ENCODE measurements around the gene SMAD3. TPM values are rescaled to one million over a fixed set of nuclear protein-coding genes. Genes with fewer than 3 reads are reported as not detected.

Gene SMAD3
- total and polyA plus RNA-seq, 2 of the 8 experiments (the other 6 are each of a cell fraction or from before 2014, with no cell fraction given), result 10.1 to 12.4 TPM

GRCh38 chr15:67168694-67169093 is 103.3 kb downstream of the SMAD3 start (continued):
- TF ChIP-seq SIN3A (conservative IDR thresholded peaks at IDR 0.05 in 1 of 2, IDR thresholded peaks at IDR 0.05 in 1 of 2; ENCODE audit: low read depth in 1 of 2, low read length in 2 of 2), result no peak
- TF ChIP-seq, protein P1, sequence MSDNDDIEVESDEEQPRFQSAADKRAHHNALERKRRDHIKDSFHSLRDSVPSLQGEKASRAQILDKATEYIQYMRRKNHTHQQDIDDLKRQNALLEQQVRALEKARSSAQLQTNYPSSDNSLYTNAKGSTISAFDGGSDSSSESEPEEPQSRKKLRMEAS (IDR thresholded peaks at IDR 0.05), result no peak
- no peak for TF ChIP-seq ATF3 (IDR thresholded peaks at IDR 0.05; ENCODE audit: insufficient read depth, low read depth, low read length)
- TF ChIP-seq, protein P2, sequence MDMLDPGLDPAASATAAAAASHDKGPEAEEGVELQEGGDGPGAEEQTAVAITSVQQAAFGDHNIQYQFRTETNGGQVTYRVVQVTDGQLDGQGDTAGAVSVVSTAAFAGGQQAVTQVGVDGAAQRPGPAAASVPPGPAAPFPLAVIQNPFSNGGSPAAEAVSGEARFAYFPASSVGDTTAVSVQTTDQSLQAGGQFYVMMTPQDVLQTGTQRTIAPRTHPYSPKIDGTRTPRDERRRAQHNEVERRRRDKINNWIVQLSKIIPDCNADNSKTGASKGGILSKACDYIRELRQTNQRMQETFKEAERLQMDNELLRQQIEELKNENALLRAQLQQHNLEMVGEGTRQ (IDR thresholded peaks at IDR 0.05; ENCODE audit: low read length), result no peak
- no peak for TF ChIP-seq TAF7 (optimal IDR thresholded peaks at IDR 0.05; ENCODE audit: borderline replicate concordance, low read depth, low read length)
- TF ChIP-seq RXRA (IDR thresholded peaks at IDR 0.05; ENCODE audit: insufficient read depth, low read depth, low read length), result no peak
- no peak for TF ChIP-seq PHF8 (conservative IDR thresholded peaks at IDR 0.05; ENCODE audit: low read depth, low read length)
- no peak for TF ChIP-seq POLR2A (IDR thresholded peaks at IDR 0.05; ENCODE audit: control extremely low read depth in 1 of 2, low read depth in 2 of 2, low read length in 2 of 2)

Measured in H1 (cell line).